Activated CD8-positive, alpha-beta T cell treated with anti-CD3 and anti-CD28 coated beads, Interleukin-2, amount 10 ng/mL, durations not matched to agents 7 days and 5 days (primary cell): ENCODE measurements around the gene KLHL35. TPM values are rescaled to one million over a fixed set of nuclear protein-coding genes. Genes with fewer than 3 reads are reported as not detected.

ENCODE experiments used
- ATAC-seq: fragments of 150-1000 bp; cut with Tn5 transposase; one replicate; pipeline ENCODE4 v1.10.0; 2021; ENCODE audit warnings: moderate library complexity
- CTCF ChIA-PET: fragments of 350-600 bp; sonication (Branson Sonifier 250); formaldehyde crosslinking; loops from one replicate; lab custom pipeline; 2021; ENCODE audit warnings: antibody characterized with exemption; lab: Charles Lee
- POLR2A ChIA-PET: fragments of 350-600 bp; sonication (Branson Sonifier 250); formaldehyde crosslinking; loops from one replicate; lab custom pipeline; 2021; ENCODE audit warnings: antibody characterized with exemption; lab: Charles Lee
- DNase-seq: peaks from one replicate; pipeline ENCODE4 v3.0.0-alpha.2; 2020
- H3K27ac Mint-ChIP-seq: one replicate; pipeline ENCODE4 v1.8.0; 2021; ENCODE audit warnings: mild to moderate bottlenecking, mixed read lengths
- H3K27me3 Mint-ChIP-seq: one replicate; pipeline ENCODE4 v1.8.0; 2021; ENCODE audit warnings: low read depth, mixed read lengths
- H3K36me3 Mint-ChIP-seq: one replicate; pipeline ENCODE4 v1.8.0; 2021; ENCODE audit warnings: low read depth, mixed read lengths
- H3K4me1 Mint-ChIP-seq: one replicate; pipeline ENCODE4 v1.8.0; 2021; ENCODE audit warnings: low read depth, mixed read lengths
- H3K4me3 Mint-ChIP-seq: one replicate; pipeline ENCODE4 v1.8.0; 2021; ENCODE audit warnings: mild to moderate bottlenecking, mixed read lengths
- H3K9me3 Mint-ChIP-seq: one replicate; pipeline ENCODE4 v1.8.0; 2022; ENCODE audit warnings: mixed read lengths; ENCODE audit not compliant: insufficient read depth
- total RNA-seq, 2 experiments: library from RNA; stranded (reverse); gene quantifications; one replicate each; pipeline ENCODE4 v1.2.3, GENCODE V29; 2021

Gene KLHL35
- total RNA-seq, 2 experiments from 2014 or later, result 0.26 to 0.31 TPM

GRCh38 chr11:75437966-75438659 lies 5.1 kb upstream of the KLHL35 start:
- peaks cover 5% of the 10 kb centered on the region for H3K27me3 Mint-ChIP-seq
- ChIA-PET POLR2A (interaction anchor here (1.1 kb wide), 1 partner anchor 8 kb away, joined by 3 read pairs; no protein-coding TSS in a partner anchor), CTCF (interaction anchor here (9.2 kb wide), 1 partner anchor 90 kb away, joined by 237 read pairs; the partner anchor contains the start of gene GDPD5)
- H3K4me1 Mint-ChIP-seq, result no peaks in the 10 kb centered on the region
- ATAC-seq, result no peak
- no peak for DNase-seq
- H3K36me3 Mint-ChIP-seq, result no peaks in the 10 kb centered on the region
- no peak overlapping the region for H3K27ac Mint-ChIP-seq
- no peak overlapping the region for H3K4me3 Mint-ChIP-seq
- H3K9me3 Mint-ChIP-seq, result no peaks in the 10 kb centered on the region

- POLR2A ChIA-PET, result interaction anchor here (0.6 kb wide), 2 partner anchors 16 to 24 kb away, joined by 3 to 4 read pairs; no protein-coding TSS in a partner anchor
- ATAC-seq (no peak), DNase-seq (no peak)
- H3K27ac Mint-ChIP-seq, result no peak overlapping the region
- CTCF ChIA-PET, result interaction anchor here (0.7 to 1.2 kb wide), 3 partner anchors 9 to 95 kb away, joined by 3 to 5 read pairs (median 4); partner anchors contain the start of gene GDPD5
- H3K4me3 Mint-ChIP-seq, result no peak overlapping the region
- H3K9me3 Mint-ChIP-seq, result no peaks in the 10 kb centered on the region
- H3K36me3 Mint-ChIP-seq, result no peaks in the 10 kb centered on the region
- H3K4me1 Mint-ChIP-seq, result no peaks in the 10 kb centered on the region
- H3K27me3 Mint-ChIP-seq, result peaks cover 16% of the 10 kb centered on the region
Observed at GRCh38 chr11:75436806-75437205, 3.8 kb upstream of the KLHL35 start.

GRCh38 chr11:75435571-75435925 lies 2.5 kb upstream of the KLHL35 start:
- CTCF ChIA-PET, result interaction anchor here (1.2 to 1.8 kb wide), 2 partner anchors 10 to 96 kb away, joined by 5 read pairs; no protein-coding TSS in a partner anchor

GRCh38 chr11:75434886-75435570 lies 2.0 kb upstream of the KLHL35 start:
- H3K4me3 Mint-ChIP-seq, result no peak overlapping the region
- no peak for ATAC-seq
- ChIA-PET CTCF (interaction anchor here (1.8 to 1.9 kb wide), 2 partner anchors 97 to 154 kb away, joined by 4 to 5 read pairs; no protein-coding TSS in a partner anchor), POLR2A (no interaction called here)
- H3K4me1 Mint-ChIP-seq, result peaks cover 5% of the 10 kb centered on the region
- no peaks in the 10 kb centered on the region for H3K9me3 Mint-ChIP-seq
- no peak for DNase-seq
- H3K27me3 Mint-ChIP-seq, result peaks cover 30% of the 10 kb centered on the region
- no peaks in the 10 kb centered on the region for H3K36me3 Mint-ChIP-seq
- H3K27ac Mint-ChIP-seq, result no peak overlapping the region

More at GRCh38 chr11:75435571-75435925, 2.5 kb upstream of the KLHL35 start:
- Mint-ChIP-seq H3K4me1 (peaks cover 3% of the 10 kb centered on the region), H3K9me3 (no peaks in the 10 kb centered on the region), H3K27me3 (peaks cover 29% of the 10 kb centered on the region), H3K4me3 (no peak overlapping the region), H3K36me3 (no peaks in the 10 kb centered on the region), H3K27ac (no peak overlapping the region)
- POLR2A ChIA-PET, result no interaction called here
- DNase-seq (no peak), ATAC-seq (no peak)

GRCh38 chr11:75434051-75434450 lies 1.0 kb upstream of the KLHL35 start:
- Mint-ChIP-seq H3K27ac (no peak overlapping the region), H3K4me1 (peaks cover 10% of the 10 kb centered on the region), H3K36me3 (peaks cover 3% of the 10 kb centered on the region), H3K27me3 (peaks cover 33% of the 10 kb centered on the region), H3K9me3 (peaks cover 4% of the 10 kb centered on the region), H3K4me3 (no peak overlapping the region)
- DNase-seq (no peak), ATAC-seq (no peak)
- ChIA-PET CTCF (interaction anchor here (0.6 to 1.9 kb wide), 5 partner anchors 9 to 154 kb away, joined by 3 to 6 read pairs (median 3); no protein-coding TSS in a partner anchor), POLR2A (interaction anchor here (0.7 kb wide), 1 partner anchor 93 kb away, joined by 3 read pairs; no protein-coding TSS in a partner anchor)

- ATAC-seq, result no peak
- CTCF ChIA-PET, result interaction anchor here (0.9 to 1.9 kb wide), 4 partner anchors 10 to 153 kb away, joined by 3 to 6 read pairs (median 4); no protein-coding TSS in a partner anchor
- Mint-ChIP-seq H3K4me3 (no peak overlapping the region), H3K27me3 (peaks cover 39% of the 10 kb centered on the region), H3K9me3 (peaks cover 4% of the 10 kb centered on the region), H3K27ac (no peak overlapping the region), H3K4me1 (peaks cover 14% of the 10 kb centered on the region), H3K36me3 (peaks cover 6% of the 10 kb centered on the region)
- DNase-seq, result no peak
- POLR2A ChIA-PET, result no interaction called here
Observed at GRCh38 chr11:75433443-75433842, 440 bp upstream of the KLHL35 start.

- H3K4me3 Mint-ChIP-seq, result no peak overlapping the region
- ATAC-seq (no peak), DNase-seq (no peak)
- POLR2A ChIA-PET, result interaction anchor here (0.5 to 0.6 kb wide), 2 partner anchors 123 to 357 kb away, joined by 3 read pairs; no protein-coding TSS in a partner anchor
- peaks cover 45% of the 10 kb centered on the region for H3K27me3 Mint-ChIP-seq
- H3K36me3 Mint-ChIP-seq, result peaks cover 6% of the 10 kb centered on the region
- H3K4me1 Mint-ChIP-seq, result peaks cover 16% of the 10 kb centered on the region
- CTCF ChIA-PET, result interaction anchor here (0.9 to 1.8 kb wide), 4 partner anchors 20 to 100 kb away, joined by 3 to 7 read pairs (median 3); no protein-coding TSS in a partner anchor
- H3K27ac Mint-ChIP-seq, result no peak overlapping the region
- peaks cover 4% of the 10 kb centered on the region for H3K9me3 Mint-ChIP-seq
Observed at GRCh38 chr11:75431533-75432525, 1.2 kb downstream of the KLHL35 start.

GRCh38 chr11:75430714-75431532 lies 2.1 kb downstream of the KLHL35 start:
- peaks cover 45% of the 10 kb centered on the region for H3K27me3 Mint-ChIP-seq
- peak overlapping the region; percentile 71 for H3K27ac Mint-ChIP-seq
- ATAC-seq (no peak), DNase-seq (no peak)
- H3K9me3 Mint-ChIP-seq, result peaks cover 4% of the 10 kb centered on the region
- peaks cover 6% of the 10 kb centered on the region for H3K36me3 Mint-ChIP-seq
- peaks cover 16% of the 10 kb centered on the region for H3K4me1 Mint-ChIP-seq
- H3K4me3 Mint-ChIP-seq, result peak overlapping the region; percentile 70
- CTCF ChIA-PET, result interaction anchor here (0.9 to 1.8 kb wide), 5 partner anchors 23 to 101 kb away, joined by 3 to 7 read pairs (median 4); no protein-coding TSS in a partner anchor
- POLR2A ChIA-PET, result interaction anchor here (0.6 to 1.0 kb wide), 3 partner anchors 8 to 358 kb away, joined by 3 read pairs; no protein-coding TSS in a partner anchor

- peaks cover 6% of the 10 kb centered on the region for H3K36me3 Mint-ChIP-seq
- H3K27me3 Mint-ChIP-seq, result peaks cover 45% of the 10 kb centered on the region
- CTCF ChIA-PET, result interaction anchor here (0.9 to 1.4 kb wide), 5 partner anchors 14 to 150 kb away, joined by 4 to 5 read pairs (median 4); no protein-coding TSS in a partner anchor
- ATAC-seq, result peak; percentile 80
- H3K27ac Mint-ChIP-seq, result peak overlapping the region; percentile 71
- POLR2A ChIA-PET, result interaction anchor here (1.0 kb wide), 2 partner anchors 8 to 46 kb away, joined by 3 read pairs; no protein-coding TSS in a partner anchor
- DNase-seq, result peak; percentile 68
- H3K9me3 Mint-ChIP-seq, result peaks cover 4% of the 10 kb centered on the region
- H3K4me3 Mint-ChIP-seq, result peak overlapping the region; percentile 70
- peaks cover 16% of the 10 kb centered on the region for H3K4me1 Mint-ChIP-seq
Observed at GRCh38 chr11:75429902-75430713, 2.9 kb downstream of the KLHL35 start.
